ENCODE results near the gene PHF12.
"Not testable (repeated sequence)": the region's sequence is repeated elsewhere in the genome, so short reads cannot be mapped to it uniquely, and the experiment has no call there.

Gene PHF12

GRCh38 chr17:28893248-28894183 lies 57.8 kb downstream of the PHF12 start:
- H3K4me1 ChIP-seq (ENCODE audit: control insufficient read depth, insufficient read depth, low read length, poor library complexity, severe bottlenecking): peaks cover 12% of the 10 kb centered on the region
- 93 to 99% methylated on average over 8 to 11 of the region's 16 CpGs for WGBS, 2 experiments (ENCODE audit: insufficient coverage in 2 of 2)
- H3K4me3 ChIP-seq (ENCODE audit: extremely low read depth, insufficient read depth, low read length, poor library complexity, severe bottlenecking); H3K27ac ChIP-seq (ENCODE audit: low read depth, low read length, severe bottlenecking); H3K9me3 ChIP-seq (ENCODE audit: control insufficient read depth, low read length): not testable (repeated sequence)
- peaks cover 30% of the 10 kb centered on the region for H3K36me3 ChIP-seq (ENCODE audit: control insufficient read depth, insufficient read depth, low read length)

- Histone ChIP-seq H3K36me3 (ENCODE audit: control insufficient read depth, insufficient read depth, low read length) (peaks cover 30% of the 10 kb centered on the region), H3K27ac (ENCODE audit: low read depth, low read length, severe bottlenecking) (no peak overlapping the region), H3K4me3 (ENCODE audit: extremely low read depth, insufficient read depth, low read length, poor library complexity, severe bottlenecking) (no peak overlapping the region), H3K4me1 (ENCODE audit: control insufficient read depth, insufficient read depth, low read length, poor library complexity, severe bottlenecking) (peaks cover 7% of the 10 kb centered on the region), H3K9me3 (ENCODE audit: control insufficient read depth, low read length) (no peaks in the 10 kb centered on the region)
- 100% methylated on average over 1 of the region's 4 CpGs; no CpG with 5 or more reads in 1 of the 2 experiments for WGBS, 2 experiments (ENCODE audit: insufficient coverage in 2 of 2)
Observed at GRCh38 chr17:28892024-28892423, 59.3 kb downstream of the PHF12 start.

GRCh38 chr17:28891201-28891600 lies 60.1 kb downstream of the PHF12 start:
- no peaks in the 10 kb centered on the region for H3K9me3 ChIP-seq (ENCODE audit: control insufficient read depth, low read length)
- H3K36me3 ChIP-seq (ENCODE audit: control insufficient read depth, insufficient read depth, low read length): peaks cover 34% of the 10 kb centered on the region
- 89% methylated on average over 1 of the region's 1 CpG; no CpG with 5 or more reads in 1 of the 2 experiments for WGBS, 2 experiments (ENCODE audit: insufficient coverage in 2 of 2)
- H3K27ac ChIP-seq (ENCODE audit: low read depth, low read length, severe bottlenecking): no peak overlapping the region
- peaks cover 6% of the 10 kb centered on the region for H3K4me1 ChIP-seq (ENCODE audit: control insufficient read depth, insufficient read depth, low read length, poor library complexity, severe bottlenecking)
- H3K4me3 ChIP-seq (ENCODE audit: extremely low read depth, insufficient read depth, low read length, poor library complexity, severe bottlenecking): no peak overlapping the region

GRCh38 chr17:28889996-28890395 lies 61.3 kb downstream of the PHF12 start:
- no peak overlapping the region for H3K27ac ChIP-seq (ENCODE audit: low read depth, low read length, severe bottlenecking)
- no peak overlapping the region for H3K4me3 ChIP-seq (ENCODE audit: extremely low read depth, insufficient read depth, low read length, poor library complexity, severe bottlenecking)
- no peaks in the 10 kb centered on the region for H3K9me3 ChIP-seq (ENCODE audit: control insufficient read depth, low read length)
- WGBS, 2 experiments (ENCODE audit: insufficient coverage in 2 of 2): 100% methylated on average over 1 of the region's 5 CpGs; no CpG with 5 or more reads in 1 of the 2 experiments
- H3K4me1 ChIP-seq (ENCODE audit: control insufficient read depth, insufficient read depth, low read length, poor library complexity, severe bottlenecking): no peaks in the 10 kb centered on the region
- H3K36me3 ChIP-seq (ENCODE audit: control insufficient read depth, insufficient read depth, low read length): peaks cover 36% of the 10 kb centered on the region

GRCh38 chr17:28888832-28889231 lies 62.5 kb downstream of the PHF12 start:
- Histone ChIP-seq H3K9me3 (ENCODE audit: control insufficient read depth, low read length) (no peaks in the 10 kb centered on the region), H3K36me3 (ENCODE audit: control insufficient read depth, insufficient read depth, low read length) (peaks cover 44% of the 10 kb centered on the region), H3K27ac (ENCODE audit: low read depth, low read length, severe bottlenecking) (no peak overlapping the region), H3K4me3 (ENCODE audit: extremely low read depth, insufficient read depth, low read length, poor library complexity, severe bottlenecking) (no peak overlapping the region), H3K4me1 (ENCODE audit: control insufficient read depth, insufficient read depth, low read length, poor library complexity, severe bottlenecking) (no peaks in the 10 kb centered on the region)
- 86 to 96% methylated on average over 4 to 7 of the region's 7 CpGs for WGBS, 2 experiments (ENCODE audit: insufficient coverage in 2 of 2)

GRCh38 chr17:28887871-28888471 lies 63.3 kb downstream of the PHF12 start:
- Histone ChIP-seq H3K36me3 (ENCODE audit: control insufficient read depth, insufficient read depth, low read length) (peaks cover 49% of the 10 kb centered on the region), H3K4me3 (ENCODE audit: extremely low read depth, insufficient read depth, low read length, poor library complexity, severe bottlenecking) (no peak overlapping the region), H3K27ac (ENCODE audit: low read depth, low read length, severe bottlenecking) (no peak overlapping the region), H3K9me3 (ENCODE audit: control insufficient read depth, low read length) (no peaks in the 10 kb centered on the region), H3K4me1 (ENCODE audit: control insufficient read depth, insufficient read depth, low read length, poor library complexity, severe bottlenecking) (no peaks in the 10 kb centered on the region)
- 84 to 88% methylated on average over 5 to 7 of the region's 12 CpGs for WGBS, 2 experiments (ENCODE audit: insufficient coverage in 2 of 2)

GRCh38 chr17:28885951-28886350 lies 65.4 kb downstream of the PHF12 start:
- no peak overlapping the region for H3K27ac ChIP-seq (ENCODE audit: low read depth, low read length, severe bottlenecking)

GRCh38 chr17:28885363-28885762 lies 66.0 kb downstream of the PHF12 start:
- H3K4me1 ChIP-seq (ENCODE audit: control insufficient read depth, insufficient read depth, low read length, poor library complexity, severe bottlenecking): no peaks in the 10 kb centered on the region
- peaks cover 51% of the 10 kb centered on the region for H3K36me3 ChIP-seq (ENCODE audit: control insufficient read depth, insufficient read depth, low read length)
- H3K4me3 ChIP-seq (ENCODE audit: extremely low read depth, insufficient read depth, low read length, poor library complexity, severe bottlenecking): no peak overlapping the region
- 86 to 100% methylated on average over 3 of the region's 4 CpGs for WGBS, 2 experiments (ENCODE audit: insufficient coverage in 2 of 2)
- no peaks in the 10 kb centered on the region for H3K9me3 ChIP-seq (ENCODE audit: control insufficient read depth, low read length)
- no peak overlapping the region for H3K27ac ChIP-seq (ENCODE audit: low read depth, low read length, severe bottlenecking)

More at GRCh38 chr17:28885951-28886350, 65.4 kb downstream of the PHF12 start:
- peaks cover 48% of the 10 kb centered on the region for H3K36me3 ChIP-seq (ENCODE audit: control insufficient read depth, insufficient read depth, low read length)
- no peak overlapping the region for H3K4me3 ChIP-seq (ENCODE audit: extremely low read depth, insufficient read depth, low read length, poor library complexity, severe bottlenecking)
- WGBS, 2 experiments (ENCODE audit: insufficient coverage in 2 of 2): 83 to 96% methylated on average over 4 to 10 of the region's 10 CpGs
- H3K4me1 ChIP-seq (ENCODE audit: control insufficient read depth, insufficient read depth, low read length, poor library complexity, severe bottlenecking): no peaks in the 10 kb centered on the region
- no peaks in the 10 kb centered on the region for H3K9me3 ChIP-seq (ENCODE audit: control insufficient read depth, low read length)

- Histone ChIP-seq H3K9me3 (ENCODE audit: control insufficient read depth, low read length) (no peaks in the 10 kb centered on the region), H3K36me3 (ENCODE audit: control insufficient read depth, insufficient read depth, low read length) (peaks cover 64% of the 10 kb centered on the region), H3K4me3 (ENCODE audit: extremely low read depth, insufficient read depth, low read length, poor library complexity, severe bottlenecking) (no peak overlapping the region), H3K27ac (ENCODE audit: low read depth, low read length, severe bottlenecking) (no peak overlapping the region), H3K4me1 (ENCODE audit: control insufficient read depth, insufficient read depth, low read length, poor library complexity, severe bottlenecking) (no peaks in the 10 kb centered on the region)
- WGBS, 2 experiments (ENCODE audit: insufficient coverage in 2 of 2): 94 to 95% methylated on average over 26 of the region's 27 CpGs
Observed at GRCh38 chr17:28883967-28884702, 67.2 kb downstream of the PHF12 start.

- Histone ChIP-seq H3K4me1 (ENCODE audit: control insufficient read depth, insufficient read depth, low read length, poor library complexity, severe bottlenecking) (no peaks in the 10 kb centered on the region), H3K36me3 (ENCODE audit: control insufficient read depth, insufficient read depth, low read length) (peaks cover 71% of the 10 kb centered on the region), H3K4me3 (ENCODE audit: extremely low read depth, insufficient read depth, low read length, poor library complexity, severe bottlenecking) (no peak overlapping the region), H3K9me3 (ENCODE audit: control insufficient read depth, low read length) (no peaks in the 10 kb centered on the region), H3K27ac (ENCODE audit: low read depth, low read length, severe bottlenecking) (no peak overlapping the region)
- WGBS, 2 experiments (ENCODE audit: insufficient coverage in 2 of 2): 95 to 96% methylated on average over 12 to 15 of the region's 18 CpGs
Observed at GRCh38 chr17:28882154-28882895, 69.0 kb downstream of the PHF12 start.

Measured in mesodermal cell (in vitro differentiated cells).